GM18907 (cell line): ENCODE measurements around the gene AHDC1.

Experiments used
- ATAC-seq: cut with Tn5 transposase; IDR thresholded peaks from one replicate; pipeline ENCODE4 v1.9.1; 2021; ENCODE audit warnings: mild to moderate bottlenecking, moderate library complexity; ENCODE audit not compliant: unreplicated experiment

The AHDC1 gene

DNA sequence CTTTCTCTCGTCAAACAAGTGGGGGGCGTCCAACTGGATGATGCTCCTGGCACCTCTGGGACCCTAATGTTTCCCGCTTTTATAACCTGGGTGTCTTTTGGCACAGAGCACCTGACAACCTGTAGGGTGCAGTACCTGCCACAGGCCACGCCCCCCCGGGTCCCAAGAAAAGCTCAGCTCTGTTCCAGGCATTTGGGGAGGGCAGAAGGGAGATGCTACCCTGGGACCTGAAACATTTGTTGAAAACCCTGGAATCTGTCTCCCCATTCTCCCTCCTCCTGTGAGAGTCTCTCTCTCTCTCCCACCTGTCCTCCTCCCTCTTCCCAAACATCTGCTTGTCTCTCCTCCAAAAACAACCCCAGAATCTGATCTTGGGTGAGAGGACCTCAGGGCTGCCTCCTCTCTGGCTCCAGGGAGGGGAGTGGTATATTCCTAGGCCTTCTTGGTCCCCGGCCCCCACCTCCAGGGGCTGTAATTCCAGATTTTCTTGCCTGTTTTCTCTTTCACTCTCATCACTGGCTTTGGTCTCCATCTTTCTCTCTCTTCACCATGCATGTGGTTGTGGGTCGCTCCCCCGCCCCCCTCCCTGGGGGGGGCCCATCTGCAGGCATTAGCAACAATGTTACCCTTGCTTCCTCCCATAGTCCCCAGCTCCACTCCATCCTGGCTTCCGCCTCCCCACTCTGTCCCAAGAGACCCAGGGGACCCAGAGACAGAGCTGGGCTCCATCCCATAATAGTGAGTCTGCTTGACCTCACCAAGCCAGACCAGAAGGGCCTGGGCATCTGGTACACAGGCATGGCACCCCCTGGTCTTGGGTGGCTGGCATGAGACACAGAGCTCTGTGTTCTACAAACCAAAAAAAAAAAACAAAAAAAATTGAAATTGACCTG lies 4.1 kb downstream of the AHDC1 start:
- no peak for ATAC-seq

- ATAC-seq: no peak
Measured at GRCh38 chr1:27598902-27599528, 4.9 kb downstream of the AHDC1 start.

DNA sequence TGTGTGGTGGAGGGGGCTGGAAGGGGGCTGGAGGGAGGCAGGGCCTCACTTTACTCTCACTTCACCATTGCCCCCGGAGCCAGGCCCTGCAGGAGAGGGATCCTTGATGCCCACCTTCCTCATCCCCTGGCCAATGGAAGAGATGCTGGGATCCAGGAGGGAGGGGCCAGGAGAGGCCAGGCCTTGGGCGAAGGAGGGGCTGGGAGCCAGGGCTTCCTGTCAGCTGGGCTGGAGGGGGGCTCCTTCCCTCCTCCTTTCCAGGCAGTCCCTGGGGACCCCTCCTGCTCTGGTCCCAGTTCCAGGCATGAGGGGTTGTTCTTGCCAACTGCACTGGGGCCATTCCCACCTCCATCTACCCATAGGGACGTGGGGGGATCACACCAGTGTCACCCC lies 5.7 kb downstream of the AHDC1 start:
- no peak for ATAC-seq

GRCh38 chr1:27597516-27598294 lies 6.2 kb downstream of the AHDC1 start:
- no peak for ATAC-seq

DNA sequence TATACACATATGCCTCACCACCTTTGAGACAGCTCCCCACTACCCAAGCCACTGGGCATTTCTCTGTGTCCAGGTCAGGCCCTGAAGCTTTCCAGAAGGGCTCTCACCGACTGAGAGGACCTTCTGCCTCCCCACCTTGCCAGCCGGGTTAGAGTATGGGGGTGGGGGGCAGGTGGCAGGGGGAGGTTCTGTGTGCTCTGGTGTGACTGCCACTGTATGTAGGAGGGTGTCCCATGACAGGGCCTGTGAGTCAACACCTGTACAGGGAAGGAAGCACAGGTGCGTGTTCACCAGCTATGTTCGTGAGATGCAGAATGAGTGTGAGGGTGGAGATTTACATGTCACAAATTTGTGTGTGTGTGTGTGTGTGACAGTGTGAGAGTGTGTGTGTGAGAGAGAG lies 7.0 kb downstream of the AHDC1 start:
- ATAC-seq: no peak

DNA sequence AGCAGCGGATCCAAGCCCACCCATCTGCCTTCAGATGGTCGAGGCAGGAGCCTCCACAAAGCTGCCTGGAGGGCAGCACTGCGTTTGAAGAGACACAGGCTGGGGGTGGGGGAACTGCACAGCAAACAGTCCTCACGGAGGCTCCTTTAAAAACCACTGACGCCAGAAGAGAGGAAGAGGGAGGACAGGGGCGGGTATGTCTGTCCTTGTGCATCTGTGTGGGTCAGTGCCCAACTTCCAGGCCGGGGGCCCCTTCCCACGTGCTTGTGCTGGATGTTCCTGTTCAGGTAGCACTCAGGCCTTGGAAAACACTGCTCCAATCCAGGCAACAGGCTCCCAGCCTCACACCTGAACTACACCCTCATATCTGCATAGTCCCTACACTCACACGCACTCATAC lies 7.7 kb downstream of the AHDC1 start:
- no peak for ATAC-seq

- ATAC-seq: no peak
Measured at GRCh38 chr1:27595597-27595996, 8.3 kb downstream of the AHDC1 start.

DNA sequence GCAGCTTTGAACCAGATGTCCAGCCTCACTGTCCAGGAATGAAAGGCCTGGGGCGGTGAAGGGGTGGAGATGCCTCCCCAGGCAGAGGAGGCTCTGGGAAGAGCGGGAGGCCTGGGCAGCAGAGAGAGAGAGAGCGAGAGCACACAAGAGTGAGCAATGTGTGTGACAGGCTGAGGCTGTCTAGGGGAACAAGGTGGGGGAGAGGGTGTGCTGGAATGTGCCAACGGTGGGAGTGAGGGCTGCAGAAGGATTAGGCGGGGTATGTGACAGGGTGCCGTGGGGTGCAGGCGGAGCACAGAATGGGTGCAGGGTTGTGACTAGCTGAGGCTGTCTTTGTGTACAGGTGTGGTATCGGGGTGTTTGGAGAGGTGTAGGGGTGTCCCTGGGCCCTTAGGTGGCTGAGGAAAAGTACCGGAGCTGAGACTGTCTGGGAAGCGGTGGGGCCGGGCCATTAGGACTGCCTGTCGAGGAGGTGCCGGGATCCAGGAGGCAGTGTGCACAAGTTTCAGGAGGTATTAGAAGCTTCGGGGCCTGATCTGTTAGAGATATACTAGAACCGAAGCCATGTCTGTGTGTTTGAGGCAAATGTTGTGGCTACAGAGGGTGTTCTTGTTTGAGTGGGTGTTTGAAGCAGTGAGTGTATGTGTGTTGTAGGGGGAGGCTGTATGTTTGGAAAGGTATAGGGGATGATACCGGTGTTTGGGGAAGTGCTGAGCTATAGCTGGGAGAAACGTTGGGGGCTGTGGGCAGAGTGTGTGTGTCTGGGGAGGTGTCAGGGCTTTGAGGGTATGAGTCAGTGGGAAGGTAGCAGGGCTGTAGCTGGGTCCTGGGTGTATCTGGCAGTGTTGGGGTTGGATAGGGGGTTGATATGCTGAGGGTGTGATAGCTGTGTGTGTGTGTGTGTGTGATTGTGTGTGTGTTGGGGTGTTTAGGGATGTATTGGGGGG lies 9.1 kb downstream of the AHDC1 start:
- ATAC-seq: no peak

GRCh38 chr1:27593678-27594563 lies 10.0 kb downstream of the AHDC1 start:
- ATAC-seq: no peak

DNA sequence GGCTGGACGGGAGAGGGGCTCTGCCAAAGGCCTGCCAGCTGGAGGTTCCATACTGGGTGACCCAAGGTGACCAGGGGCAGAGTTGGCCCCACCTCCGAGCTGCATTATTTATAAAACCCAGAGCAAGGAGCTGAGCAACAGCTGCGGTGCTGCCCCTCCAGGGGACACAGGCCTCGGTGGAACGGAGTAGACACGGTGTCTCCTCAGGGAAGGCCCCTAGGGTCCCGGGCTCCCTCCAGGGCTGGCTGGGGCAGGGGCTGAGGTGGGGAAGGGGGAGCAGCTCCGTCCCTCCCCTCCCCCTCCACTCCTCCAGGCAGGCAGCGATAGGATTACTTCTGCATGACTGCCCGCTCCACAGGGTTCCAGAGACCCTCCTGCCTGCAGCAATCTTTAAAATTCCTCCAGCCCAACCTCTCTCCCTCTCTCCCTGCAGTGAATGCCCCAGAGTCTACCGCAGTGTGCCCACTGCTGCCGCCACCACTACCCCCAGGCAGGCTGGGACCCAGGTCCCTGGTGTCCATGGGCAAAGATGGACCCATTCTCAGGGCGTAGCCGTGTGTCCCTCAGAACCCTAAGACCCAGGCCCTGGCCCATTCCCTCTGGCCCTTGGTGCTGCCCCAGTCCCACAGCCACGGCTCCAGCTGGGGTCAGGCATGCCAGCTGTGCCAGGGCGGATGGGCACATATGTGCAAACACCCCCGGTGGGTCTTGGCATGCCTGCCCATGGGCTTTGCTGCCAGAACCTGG lies 10.8 kb downstream of the AHDC1 start:
- no peak for ATAC-seq

GRCh38 chr1:27592232-27592930 lies 11.6 kb downstream of the AHDC1 start:
- ATAC-seq: no peak

DNA sequence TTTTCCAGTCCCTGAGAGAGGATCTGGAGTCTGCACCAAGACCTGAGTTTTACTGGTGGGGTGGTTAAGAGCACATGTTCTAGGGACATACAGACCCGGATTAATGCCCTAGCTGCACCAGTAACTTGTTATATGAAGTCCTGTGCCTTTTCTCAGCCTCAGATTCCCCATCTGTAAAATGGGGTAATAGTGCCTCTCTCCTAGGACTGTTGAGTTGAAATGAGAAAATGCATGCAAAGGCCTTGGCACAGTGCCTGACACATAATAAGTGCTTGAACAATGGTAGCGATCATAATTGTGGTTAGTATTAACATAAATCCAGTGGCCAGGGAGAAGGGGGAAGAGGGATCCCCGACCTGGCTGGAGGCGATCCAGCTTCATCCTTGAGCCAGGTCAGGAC lies 12.3 kb downstream of the AHDC1 start:
- no peak for ATAC-seq

DNA sequence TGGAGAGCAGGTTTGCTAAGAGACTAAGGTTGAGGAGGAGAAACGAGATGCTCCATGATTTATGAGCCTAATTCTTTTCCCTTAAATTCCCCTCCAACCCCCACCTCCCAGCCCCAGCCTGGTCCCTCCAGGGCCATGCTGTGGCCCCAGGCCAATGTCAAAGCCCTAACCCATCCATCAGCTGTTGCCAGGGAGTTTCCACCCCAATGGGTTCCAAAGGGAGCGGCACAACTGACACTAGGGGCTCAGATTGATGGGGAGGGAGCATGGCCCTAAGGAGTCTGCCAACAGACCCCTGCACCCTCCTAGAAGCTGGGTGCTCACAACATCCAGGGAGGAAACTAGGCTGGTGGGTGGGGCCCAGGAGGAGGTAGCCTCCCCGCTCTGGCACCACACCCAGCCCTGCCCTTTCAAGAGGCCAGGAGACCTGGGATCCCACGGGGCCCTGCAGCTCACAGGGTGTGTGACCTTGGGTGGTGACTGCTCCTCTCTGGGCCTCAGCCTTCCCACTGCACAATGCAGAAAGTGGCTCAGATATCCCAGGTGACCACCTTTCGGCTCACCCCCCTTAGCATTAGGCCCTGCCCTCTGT lies 12.9 kb downstream of the AHDC1 start:
- ATAC-seq: no peak

DNA sequence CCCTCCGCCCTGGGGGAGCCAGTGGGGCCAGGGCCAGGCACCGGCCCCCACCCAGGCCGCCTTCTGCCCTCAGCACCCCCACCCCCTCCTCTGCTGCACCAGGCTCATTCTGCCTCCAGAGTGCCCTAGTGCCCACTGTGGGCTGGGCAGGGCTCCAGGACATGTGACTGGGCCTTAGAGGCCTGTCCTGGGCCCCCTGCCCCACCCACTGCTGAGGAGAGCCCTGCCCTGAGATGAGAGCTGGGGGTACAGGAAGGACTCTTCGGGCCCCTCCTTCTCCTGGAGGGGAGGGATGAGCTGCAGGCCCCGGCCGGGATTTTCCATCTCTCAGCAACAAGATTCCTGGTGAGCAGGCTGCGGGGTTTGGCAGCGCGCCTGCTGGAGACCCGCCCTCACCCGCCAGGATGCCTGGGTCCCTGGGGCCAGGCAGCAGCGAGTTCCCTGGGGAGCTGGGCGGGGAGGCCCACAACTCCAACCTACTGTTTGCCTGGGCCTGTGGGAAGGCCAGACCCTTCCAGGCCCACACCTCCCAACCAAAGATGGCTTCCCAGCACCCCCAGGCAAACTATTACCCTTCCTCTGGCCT lies 14.0 kb downstream of the AHDC1 start:
- ATAC-seq: no peak

GRCh38 chr1:27589441-27589840 lies 14.5 kb downstream of the AHDC1 start:
- ATAC-seq: no peak

DNA sequence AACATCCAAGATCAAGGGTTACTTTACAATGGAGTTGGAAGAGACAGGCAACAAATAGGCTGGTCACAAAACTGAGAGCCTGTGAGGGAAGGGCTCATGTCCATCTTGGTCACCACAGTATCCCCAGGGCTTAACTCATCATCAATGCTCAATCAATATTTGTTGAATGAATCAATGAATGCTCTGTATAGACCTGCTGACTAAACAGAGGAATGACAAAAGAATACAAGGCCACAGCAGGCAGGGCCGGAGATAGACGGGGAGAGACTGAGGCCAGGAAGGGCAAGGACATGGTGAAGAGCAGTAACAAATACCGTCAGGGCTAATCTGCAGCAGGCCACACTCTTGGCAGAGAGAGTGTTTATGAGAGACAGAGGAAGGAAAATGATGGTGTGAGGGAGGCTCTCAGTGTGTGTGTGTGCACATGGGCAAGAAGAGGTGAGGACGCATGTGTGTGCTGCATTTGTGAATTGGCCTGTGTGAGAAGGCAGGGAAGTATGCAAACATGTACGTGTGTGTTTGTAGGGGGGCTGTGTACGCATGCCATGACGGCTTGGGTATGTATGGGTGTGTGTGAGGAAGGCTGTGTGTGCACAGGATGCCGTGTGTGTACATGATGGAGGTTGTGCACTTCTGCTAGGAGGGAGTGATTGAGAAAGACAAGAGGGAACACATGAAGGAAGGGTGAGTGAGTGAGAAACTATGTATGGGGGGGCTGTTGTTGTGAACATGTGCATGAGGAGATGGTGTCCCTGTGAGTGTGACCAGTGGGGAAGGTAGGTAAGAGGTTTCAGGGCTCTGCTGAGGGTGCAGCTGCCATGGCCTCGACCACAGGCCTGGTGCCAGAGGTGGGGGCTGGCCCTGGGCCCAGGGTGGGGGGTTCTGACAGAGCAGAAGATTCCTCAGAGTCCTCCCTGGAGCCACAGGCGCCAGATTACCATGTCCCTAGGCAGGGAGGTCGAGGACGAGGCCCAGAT lies 15.4 kb downstream of the AHDC1 start:
- no peak for ATAC-seq
